PC-9 (cell line): ENCODE measurements around the gene UGT2A1. TPM values are rescaled to one million over a fixed set of nuclear protein-coding genes. Genes with fewer than 3 reads are reported as not detected.

Experiments
- Bru-seq: library from RNA; stranded (reverse); fragments of 400-500 nt; gene quantifications from one replicate; lab custom pipeline; 2021; lab: Mats Ljungman, UMichigan
- BruChase-seq, 2 experiments: library from RNA; stranded (reverse); fragments of 400-500 nt; gene quantifications; one replicate each; lab custom pipeline; 2021; lab: Mats Ljungman, UMichigan
- BruUV-seq: library from RNA; stranded (reverse); fragments of 400-500 nt; replicated peaks from 2 replicates; lab custom pipeline; 2021; lab: Mats Ljungman, UMichigan
- CTCF ChIA-PET: fragments of 300-600 bp; sonication (Branson Sonifier 250); formaldehyde crosslinking; loops from one replicate; lab custom pipeline; 2022; ENCODE audit warnings: antibody characterized with exemption; lab: Charles Lee
- POLR2A ChIA-PET: fragments of 300-600 bp; sonication (Branson Sonifier 250); formaldehyde crosslinking; loops from one replicate; lab custom pipeline; 2022; ENCODE audit warnings: antibody characterized with exemption; ENCODE audit not compliant: unreplicated experiment; lab: Charles Lee
- DNase-seq, 2 experiments: peaks; one replicate each; pipeline versions ENCODE4 v3.0.0 to v3.0.0-alpha.2; 2015 to 2022; ENCODE audit warnings: mixed read lengths in 1 of 2
- H2AFZ ChIP-seq: fragments of 200-600 bp; sonication (generic); 2 replicates; pipeline ENCODE4 v1.8.1; 2017; ENCODE audit warnings: antibody characterized with exemption
- H3F3A ChIP-seq: fragments of 200-600 bp; sonication (generic); 2 replicates; pipeline ENCODE4 v1.8.1; 2017; ENCODE audit warnings: antibody characterized with exemption, mild to moderate bottlenecking, low read depth; ENCODE audit not compliant: insufficient read depth
- H3K27ac ChIP-seq: fragments of 200-600 bp; sonication (generic); 2 replicates; pipeline ENCODE4 v1.6.1; 2016; ENCODE audit warnings: mixed run types
- H3K27me3 ChIP-seq: fragments of 200-600 bp; sonication (generic); 2 replicates; pipeline ENCODE4 v1.6.1; 2016; ENCODE audit warnings: low read depth, mixed run types; ENCODE audit not compliant: insufficient read depth
- H3K36me3 ChIP-seq: fragments of 200-600 bp; sonication (generic); 2 replicates; pipeline ENCODE4 v1.6.1; 2016; ENCODE audit warnings: low read depth, mixed run types
- H3K4me1 ChIP-seq: fragments of 200-600 bp; sonication (generic); replicated peaks from 2 replicates; pipeline ENCODE4 v1.6.1; 2016; ENCODE audit warnings: mixed run types; ENCODE audit not compliant: insufficient read depth
- H3K4me2 ChIP-seq: fragments of 200-600 bp; sonication (generic); 2 replicates; pipeline ENCODE4 v1.6.1; 2017; ENCODE audit warnings: mixed run types
- H3K4me3 ChIP-seq: fragments of 200-600 bp; sonication (generic); 2 replicates; pipeline ENCODE4 v1.6.1; 2016; ENCODE audit warnings: mixed run types
- H3K79me2 ChIP-seq: fragments of 200-600 bp; sonication (generic); 2 replicates; pipeline ENCODE4 v1.6.1; 2017; ENCODE audit warnings: low read depth, mixed run types
- H3K9me2 ChIP-seq: fragments of 200-600 bp; sonication (generic); 2 replicates; pipeline ENCODE4 v1.8.1; 2017; ENCODE audit warnings: mild to moderate bottlenecking; ENCODE audit not compliant: insufficient read depth
- H3K9me3 ChIP-seq: fragments of 200-600 bp; sonication (generic); 2 replicates; pipeline ENCODE4 v1.8.1; 2016; ENCODE audit warnings: low read depth; ENCODE audit not compliant: insufficient read depth
- H4K20me1 ChIP-seq: fragments of 200-600 bp; sonication (generic); 2 replicates; pipeline ENCODE4 v1.8.1; 2017; ENCODE audit not compliant: insufficient read depth
- CTCF ChIP-seq: fragments of 200-600 bp; sonication (generic); conservative IDR thresholded peaks from 2 replicates; pipeline ENCODE4 v1.6.1; 2017; ENCODE audit warnings: mixed run types, antibody characterized with exemption, mild to moderate bottlenecking, moderate library complexity
- EZH2 ChIP-seq: fragments of 200-600 bp; sonication (generic); IDR thresholded peaks from 2 replicates; pipeline ENCODE4 v1.8.0; 2017; ENCODE audit warnings: antibody characterized with exemption, low read depth
- intact Hi-C: fragments of 100-400 bp; cut with micrococcal nuclease; formaldehyde crosslinking; loops from one replicate; pipeline ENCODE4 v1.10.0; 2022; ENCODE audit not compliant: unreplicated experiment
- long read RNA-seq: library from polyadenylated mRNA; stranded (forward); transcript quantifications from one replicate; pipeline ENCODE4 v2.0.0, GENCODE V29; 2022
- total RNA-seq: library from RNA; stranded (reverse); gene quantifications from 2 replicates; pipeline ENCODE4 v1.2.3, GENCODE V29; 2021

UGT2A1 gene
- total RNA-seq: not detected in 2 replicates
- percentile 14 among the genes with signal in this experiment for Bru-seq, nascent RNA
- BruChase-seq, experiment 1, labeled RNA remaining after a 2-hour chase: percentile 19 among the genes with signal in this experiment
- BruChase-seq, experiment 2, labeled RNA remaining after a 6-hour chase: percentile 10 among the genes with signal in this experiment
- long read RNA-seq: 0 reads

GRCh38 chr4:69653147-69653546, at the start of gene UGT2A1:
UGT2A1 (minus strand) TSS chr4:69653247; CDS start chr4:69647644, 5,603 bp downstream.
- no peaks in the 10 kb centered on the region for H3F3A ChIP-seq
- ChIA-PET POLR2A (no interaction called here), CTCF (no interaction called here)
- H3K27ac ChIP-seq: no peak within 1 kb of the TSS
- no peak within 1 kb of the TSS for H2AFZ ChIP-seq
- no peaks in the 10 kb centered on the region for H3K79me2 ChIP-seq
- H3K27me3 ChIP-seq: no peaks in the 10 kb centered on the region
- H3K4me2 ChIP-seq: no peak within 1 kb of the TSS
- H3K9me3 ChIP-seq: no peaks in the 10 kb centered on the region
- no TSS peak for BruUV-seq
- H4K20me1 ChIP-seq: no peaks in the 10 kb centered on the region
- H3K36me3 ChIP-seq: no peaks in the 10 kb centered on the region
- H3K4me1 ChIP-seq: no peaks in the 10 kb centered on the region
- H3K9me2 ChIP-seq: no peaks in the 10 kb centered on the region
- DNase-seq: no peak
- H3K4me3 ChIP-seq: no peak within 1 kb of the TSS
- intact Hi-C loops: no loop called here
- TF ChIP-seq EZH2 (no peak), CTCF (no peak)

GRCh38 chr4:69702201-69702600, 49.2 kb upstream of the UGT2A1 start:
- Histone ChIP-seq H3K27ac (no peak overlapping the region), H3K4me2 (no peak overlapping the region), H3K9me3 (no peaks in the 10 kb centered on the region), H2AFZ (no peak overlapping the region), H3K4me1 (no peaks in the 10 kb centered on the region), H3K36me3 (no peaks in the 10 kb centered on the region), H3K4me3 (no peak overlapping the region), H3F3A (no peaks in the 10 kb centered on the region), H3K27me3 (no peaks in the 10 kb centered on the region), H3K79me2 (no peaks in the 10 kb centered on the region), H4K20me1 (no peaks in the 10 kb centered on the region), H3K9me2 (no peaks in the 10 kb centered on the region)
- no TSS peak for BruUV-seq
- ChIA-PET CTCF (no interaction called here), POLR2A (interaction anchor here (0.6 kb wide), 1 partner anchor 94 kb away, joined by 4 read pairs; no protein-coding TSS in a partner anchor)
- intact Hi-C loops: no loop called here
- DNase-seq: no peak
- no peak for TF ChIP-seq EZH2
- no peak for TF ChIP-seq CTCF

GRCh38 chr4:69701696-69702095, 48.6 kb upstream of the UGT2A1 start:
- BruUV-seq: no TSS peak
- intact Hi-C loops: no loop called here
- CTCF ChIA-PET: no interaction called here

More at GRCh38 chr4:69701696-69702095, 48.6 kb upstream of the UGT2A1 start:
- H3F3A ChIP-seq: no peaks in the 10 kb centered on the region
- TF ChIP-seq CTCF (no peak), EZH2 (no peak)
- no peaks in the 10 kb centered on the region for H3K36me3 ChIP-seq
- no peaks in the 10 kb centered on the region for H3K27me3 ChIP-seq
- H3K4me3 ChIP-seq: no peak overlapping the region
- H3K9me2 ChIP-seq: no peaks in the 10 kb centered on the region
- no peak overlapping the region for H3K4me2 ChIP-seq
- POLR2A ChIA-PET: interaction anchor here (0.6 kb wide), 1 partner anchor 95 kb away, joined by 4 read pairs; no protein-coding TSS in a partner anchor
- no peaks in the 10 kb centered on the region for H3K9me3 ChIP-seq
- H4K20me1 ChIP-seq: no peaks in the 10 kb centered on the region
- no peak overlapping the region for H3K27ac ChIP-seq
- H3K79me2 ChIP-seq: no peaks in the 10 kb centered on the region
- H2AFZ ChIP-seq: no peak overlapping the region
- no peaks in the 10 kb centered on the region for H3K4me1 ChIP-seq
- no peak for DNase-seq
